Measurements from ENCODE around the gene CAMK2B.

GRCh38 chr7:44276571-44277221, 48.7 kb downstream of the CAMK2B start:
- no peak for TF ChIP-seq POLR2A (IDR thresholded peaks at IDR 0.05; ENCODE audit: low read depth, low read length)
- TF ChIP-seq TAF1 (IDR thresholded peaks at IDR 0.05; ENCODE audit: low read depth, low read length), result no peak
- TF ChIP-seq POLR2AphosphoS5 (IDR thresholded peaks at IDR 0.05; ENCODE audit: low read depth, low read length), result no peak
- no peak for TF ChIP-seq POU2F2 (IDR thresholded peaks at IDR 0.05; ENCODE audit: low read depth, low read length)
